Astrocyte (in vitro differentiated cells and primary cell): Measurements from ENCODE around the gene EYS. TPM values are rescaled to one million over a fixed set of nuclear protein-coding genes. Genes with fewer than 3 reads are reported as not detected.
A peak's percentile ranks its signal among the peaks of the same experiment; 100 is the strongest.

Experiments used
- DNase-seq: peaks from one replicate; pipeline ENCODE4 v3.0.0-alpha.2; 2010; ENCODE audit warnings: low read depth
- FAIRE-seq: peaks from 2 replicates; lab custom pipeline; 2011; peaks lifted over from hg19 to GRCh38; lab: Jason Lieb, UNC
- H2AFZ ChIP-seq: 2 replicates; pipeline ENCODE4 v1.6.0; 2012; ENCODE audit warnings: low read depth, low read length, inconsistent platforms
- H3K27ac ChIP-seq: 2 replicates; pipeline ENCODE4 v1.5.1; 2011; ENCODE audit warnings: low read depth, low read length, inconsistent platforms
- H3K27me3 ChIP-seq: 2 replicates; pipeline ENCODE4 v1.6.0; 2011; ENCODE audit warnings: low read length, inconsistent platforms; ENCODE audit not compliant: insufficient read depth
- H3K36me3 ChIP-seq: 2 replicates; pipeline ENCODE4 v1.5.1; 2011; ENCODE audit warnings: low read length, inconsistent platforms; ENCODE audit not compliant: insufficient read depth
- H3K4me1 ChIP-seq: 2 replicates; pipeline ENCODE4 v1.5.1; 2011; ENCODE audit warnings: low read length, inconsistent platforms; ENCODE audit not compliant: insufficient read depth
- H3K4me2 ChIP-seq: 2 replicates; pipeline ENCODE4 v1.6.0; 2012; ENCODE audit warnings: low read length, inconsistent platforms
- H3K4me3 ChIP-seq: 2 replicates; pipeline ENCODE4 v1.5.1; 2011; ENCODE audit warnings: low read depth, mild to moderate bottlenecking, low read length, inconsistent platforms; ENCODE audit not compliant: insufficient read depth
- H3K79me2 ChIP-seq: 2 replicates; pipeline ENCODE4 v1.6.0; 2012; ENCODE audit warnings: mild to moderate bottlenecking, low read length, inconsistent platforms; ENCODE audit not compliant: insufficient read depth
- H3K9ac ChIP-seq: 2 replicates; pipeline ENCODE4 v1.6.0; 2012; ENCODE audit warnings: mild to moderate bottlenecking, low read length, inconsistent platforms
- H3K9me3 ChIP-seq: 2 replicates; pipeline ENCODE4 v1.5.1; 2012; ENCODE audit warnings: low read depth, mild to moderate bottlenecking, low read length, inconsistent platforms; ENCODE audit not compliant: insufficient read depth
- H4K20me1 ChIP-seq: 2 replicates; pipeline ENCODE4 v1.6.0; 2012; ENCODE audit warnings: low read length, inconsistent platforms; ENCODE audit not compliant: insufficient read depth
- H3K27ac Mint-ChIP-seq: one replicate; pipeline ENCODE4 v1.8.0; 2021; ENCODE audit warnings: mild to moderate bottlenecking, mixed read lengths; ENCODE audit not compliant: unreplicated experiment
- H3K27me3 Mint-ChIP-seq: one replicate; pipeline ENCODE4 v1.8.0; 2021; ENCODE audit warnings: low read depth, mixed read lengths; ENCODE audit not compliant: unreplicated experiment
- H3K36me3 Mint-ChIP-seq: one replicate; pipeline ENCODE4 v1.8.0; 2021; ENCODE audit warnings: low read depth, mixed read lengths; ENCODE audit not compliant: unreplicated experiment
- H3K4me1 Mint-ChIP-seq: one replicate; pipeline ENCODE4 v1.8.0; 2021; ENCODE audit warnings: low read depth, mixed read lengths; ENCODE audit not compliant: unreplicated experiment
- H3K4me3 Mint-ChIP-seq: one replicate; pipeline ENCODE4 v1.8.0; 2021; ENCODE audit warnings: mild to moderate bottlenecking, moderate library complexity, mixed read lengths; ENCODE audit not compliant: unreplicated experiment
- H3K9me3 Mint-ChIP-seq: one replicate; pipeline ENCODE4 v1.8.0; 2021; ENCODE audit warnings: mild to moderate bottlenecking, mixed read lengths; ENCODE audit not compliant: unreplicated experiment
- CTCF ChIP-seq: IDR thresholded peaks from 2 replicates; pipeline ENCODE4 v1.5.1; 2011; ENCODE audit warnings: low read depth, mild to moderate bottlenecking, inconsistent platforms, low read length, moderate library complexity; ENCODE audit not compliant: insufficient read depth
- EZH2 ChIP-seq: IDR thresholded peaks from 2 replicates; pipeline ENCODE4 v1.6.1; 2012; ENCODE audit warnings: mild to moderate bottlenecking, low read length, inconsistent platforms; ENCODE audit not compliant: insufficient read depth
- total RNA-seq: library from RNA; stranded (reverse); gene quantifications from 2 replicates; pipeline ENCODE4 v1.2.1, GENCODE V29; 2021

Gene EYS
- total RNA-seq, 1 donor from 2014 or later = 0.16 TPM

DNA sequence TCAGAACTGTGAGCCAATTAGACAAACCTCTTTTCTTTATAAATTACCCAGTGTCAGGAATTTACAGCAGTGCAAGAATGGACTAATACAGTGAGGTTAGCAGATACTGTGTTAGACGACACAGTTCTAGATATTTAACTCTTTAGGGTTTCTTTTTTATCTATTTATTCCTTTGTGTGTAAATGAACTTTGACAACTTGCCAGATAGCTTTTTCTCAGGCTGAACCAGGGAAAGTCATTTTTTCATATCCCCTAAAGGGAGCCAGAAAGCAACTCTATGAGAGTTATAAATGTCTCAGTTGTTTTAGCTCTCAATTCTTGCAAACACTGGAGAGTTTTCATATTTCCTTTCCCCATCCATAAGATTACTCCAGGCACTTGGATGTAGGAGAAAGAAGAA lies 1794.1 kb downstream of the EYS start:
- Mint-ChIP-seq H3K4me1 (no peaks in the 10 kb centered on the region), H3K27ac (no peak overlapping the region), H3K27me3 (no peaks in the 10 kb centered on the region), H3K4me3 (no peak overlapping the region), H3K9me3 (no peaks in the 10 kb centered on the region), H3K36me3 (no peaks in the 10 kb centered on the region)
- Histone ChIP-seq H3K9me3 (no peaks in the 10 kb centered on the region), H3K27me3 (no peaks in the 10 kb centered on the region), H3K4me3 (no peak overlapping the region), H2AFZ (no peak overlapping the region), H3K4me1 (no peaks in the 10 kb centered on the region), H4K20me1 (no peaks in the 10 kb centered on the region), H3K27ac (no peak overlapping the region), H3K4me2 (no peak overlapping the region), H3K79me2 (no peaks in the 10 kb centered on the region), H3K36me3 (no peaks in the 10 kb centered on the region), H3K9ac (no peak overlapping the region)
- TF ChIP-seq CTCF = no peak
- no peak for TF ChIP-seq EZH2
- no peak for DNase-seq
- no peak for FAIRE-seq

DNA sequence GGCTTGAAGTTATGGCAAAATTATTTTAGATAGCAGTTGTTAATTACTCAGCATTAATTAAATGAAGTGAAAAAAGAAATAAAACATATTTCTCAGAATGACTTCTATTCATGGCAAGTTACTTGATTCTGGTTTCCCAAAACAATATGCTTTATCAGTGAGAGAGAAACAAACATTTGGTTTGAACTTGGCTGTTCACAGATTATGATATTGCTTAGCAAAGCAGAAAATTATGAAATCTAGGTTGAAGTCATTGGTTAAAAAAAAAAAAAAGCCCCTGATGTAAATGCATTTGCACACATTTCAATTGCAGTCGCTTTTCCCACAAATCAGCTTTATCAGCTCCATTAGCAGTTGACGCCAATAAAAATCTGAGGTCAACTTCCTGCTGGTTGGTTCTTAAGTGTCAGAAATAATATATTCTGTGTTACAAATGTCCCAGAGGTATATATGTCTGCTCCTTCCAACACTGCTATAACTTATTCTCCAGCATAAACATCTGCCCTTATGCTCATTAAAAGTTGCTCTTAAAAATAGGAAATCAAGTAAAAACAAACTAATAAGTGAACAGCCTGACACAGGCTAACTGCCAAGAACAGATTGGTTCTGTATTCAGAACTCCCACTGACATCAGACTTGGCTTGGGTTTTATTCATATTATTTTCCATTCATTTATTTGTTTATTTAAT lies 1796.0 kb downstream of the EYS start:
- Mint-ChIP-seq H3K27ac (no peak overlapping the region), H3K4me1 (no peaks in the 10 kb centered on the region), H3K9me3 (no peaks in the 10 kb centered on the region), H3K4me3 (no peak overlapping the region), H3K36me3 (no peaks in the 10 kb centered on the region), H3K27me3 (no peaks in the 10 kb centered on the region)
- H3K36me3 ChIP-seq = no peaks in the 10 kb centered on the region
- no peaks in the 10 kb centered on the region for H3K79me2 ChIP-seq
- H3K9ac ChIP-seq = no peak overlapping the region
- no peaks in the 10 kb centered on the region for H3K9me3 ChIP-seq
- no peak overlapping the region for H2AFZ ChIP-seq
- H3K4me1 ChIP-seq = no peaks in the 10 kb centered on the region
- DNase-seq (no peak), FAIRE-seq (no peak)
- H3K4me3 ChIP-seq = no peak overlapping the region
- H3K27me3 ChIP-seq = no peaks in the 10 kb centered on the region
- H3K27ac ChIP-seq = no peak overlapping the region
- no peak overlapping the region for H3K4me2 ChIP-seq
- no peak for TF ChIP-seq CTCF
- no peak for TF ChIP-seq EZH2
- H4K20me1 ChIP-seq = no peaks in the 10 kb centered on the region

DNA sequence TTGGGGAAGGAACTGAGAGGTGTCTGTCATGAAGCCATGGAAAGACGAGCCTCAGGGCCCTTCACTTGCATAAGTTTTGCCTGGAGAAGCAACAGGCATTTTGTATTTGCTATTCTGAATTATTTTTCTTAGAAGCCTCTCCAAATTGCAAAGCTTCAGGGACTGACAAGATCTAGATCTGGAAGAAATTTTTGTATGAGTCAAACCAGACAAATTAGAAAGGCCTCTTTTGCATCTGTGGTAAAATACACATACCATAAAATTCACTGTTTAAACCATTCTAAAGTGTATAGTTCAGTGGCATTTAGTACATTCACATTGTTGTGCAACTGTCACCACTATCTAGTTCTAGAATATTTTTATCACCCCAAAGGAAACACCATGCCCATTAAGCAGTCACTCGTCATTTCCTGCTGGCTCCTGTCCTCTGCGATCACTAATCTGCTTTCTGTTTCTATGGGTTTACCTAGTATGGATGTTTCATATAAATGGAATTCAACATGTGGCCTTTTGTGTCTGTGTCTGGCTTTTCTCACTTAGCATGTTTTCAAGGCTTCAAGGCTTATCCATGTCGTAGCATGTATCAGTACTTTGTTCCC lies 1802.3 kb downstream of the EYS start:
- peak overlapping the region; percentile 26 for H3K27ac ChIP-seq
- H3K4me1 Mint-ChIP-seq = peaks cover 6% of the 10 kb centered on the region

More for the DNA sequence above, 1802.3 kb downstream of the EYS start:
- Histone ChIP-seq H3K4me1 (peaks cover 5% of the 10 kb centered on the region), H3K9me3 (no peaks in the 10 kb centered on the region), H3K79me2 (no peaks in the 10 kb centered on the region), H3K4me2 (no peak overlapping the region), H3K36me3 (no peaks in the 10 kb centered on the region), H4K20me1 (no peaks in the 10 kb centered on the region), H3K9ac (no peak overlapping the region), H2AFZ (peak overlapping the region; percentile 14), H3K27me3 (no peaks in the 10 kb centered on the region), H3K4me3 (no peak overlapping the region)
- no peak for TF ChIP-seq CTCF
- no peak for TF ChIP-seq EZH2
- peak overlapping the region; percentile 48 for H3K27ac Mint-ChIP-seq
- peak; percentile 87 for FAIRE-seq
- H3K27me3 Mint-ChIP-seq = no peaks in the 10 kb centered on the region
- DNase-seq = peak; percentile 78
- no peaks in the 10 kb centered on the region for H3K9me3 Mint-ChIP-seq
- no peak overlapping the region for H3K4me3 Mint-ChIP-seq
- H3K36me3 Mint-ChIP-seq = no peaks in the 10 kb centered on the region
